NCI-H2196 treated with DMSO at 0.1 percent for 48 hours (cell line): ENCODE results near the gene SLC10A3.

Experiments used
- DNase-seq: peaks from one replicate; lab custom pipeline; 2025; ENCODE audit not compliant: unreplicated experiment; lab: John Stamatoyannopoulos, UW

Gene SLC10A3

GRCh38 chrX:154441984-154442707 lies 48.3 kb downstream of the SLC10A3 start:
- no peak for DNase-seq

GRCh38 chrX:154441564-154441963 lies 48.9 kb downstream of the SLC10A3 start:
- DNase-seq: no peak

- no peak for DNase-seq
These were observed 49.6 kb downstream of the SLC10A3 start for GRCh38 chrX:154440623-154441357.

GRCh38 chrX:154439841-154440240 lies 50.6 kb downstream of the SLC10A3 start:
- no peak for DNase-seq

GRCh38 chrX:154437971-154438893 lies 52.2 kb downstream of the SLC10A3 start:
- DNase-seq: no peak
